Activated B cell treated with CpG ODN at 0.5 μM for 24 hours (primary cell): Measurements from ENCODE around the gene PRKCI. TPM values are rescaled to one million over a fixed set of nuclear protein-coding genes. Genes with fewer than 3 reads are reported as not detected.

Source experiments
- ATAC-seq: fragments of 200-7000 bp; cut with Tn5 transposase; one replicate; pipeline ENCODE4 v1.10.0; 2021; ENCODE audit warnings: low read depth, mild to moderate bottlenecking, moderate library complexity
- CTCF ChIA-PET: fragments of 350-600 bp; sonication (Branson Sonifier 250); formaldehyde crosslinking; loops from one replicate; lab custom pipeline; 2021; ENCODE audit warnings: antibody characterized with exemption; lab: Charles Lee
- POLR2A ChIA-PET: fragments of 350-600 bp; sonication (Branson Sonifier 250); formaldehyde crosslinking; loops from one replicate; lab custom pipeline; 2021; ENCODE audit warnings: antibody characterized with exemption; lab: Charles Lee
- DNase-seq: peaks from one replicate; pipeline ENCODE4 v3.0.0; 2022
- H3K27ac Mint-ChIP-seq: one replicate; pipeline ENCODE4 v1.8.0; 2020; ENCODE audit warnings: mixed read lengths
- H3K27me3 Mint-ChIP-seq: one replicate; pipeline ENCODE4 v1.8.0; 2021; ENCODE audit warnings: mixed read lengths
- H3K36me3 Mint-ChIP-seq: one replicate; pipeline ENCODE4 v1.8.0; 2021; ENCODE audit warnings: low read depth, mixed read lengths
- H3K4me1 Mint-ChIP-seq: one replicate; pipeline ENCODE4 v1.8.0; 2021; ENCODE audit warnings: mixed read lengths
- H3K4me3 Mint-ChIP-seq: one replicate; pipeline ENCODE4 v1.8.0; 2020; ENCODE audit warnings: mild to moderate bottlenecking, mixed read lengths
- H3K9me3 Mint-ChIP-seq: one replicate; pipeline ENCODE4 v1.8.0; 2020; ENCODE audit warnings: mixed read lengths
- intact Hi-C: fragments of 100-400 bp; cut with micrococcal nuclease; formaldehyde crosslinking; loops from one replicate; pipeline ENCODE4 v1.15.1; 2024
- total RNA-seq: library from RNA; stranded (reverse); gene quantifications from 2 replicates; pipeline ENCODE4 v1.2.3, GENCODE V29; 2022
- TF ChIP-seq, protein P1 (sequence below): fragments of 200-600 bp; IDR thresholded peaks from one replicate; pipeline ENCODE4 v1.8.0; 2022; ENCODE audit warnings: antibody characterized with exemption, mild to moderate bottlenecking

Gene PRKCI
- 6.6 and 6.9 TPM in 2 replicates for total RNA-seq

DNA sequence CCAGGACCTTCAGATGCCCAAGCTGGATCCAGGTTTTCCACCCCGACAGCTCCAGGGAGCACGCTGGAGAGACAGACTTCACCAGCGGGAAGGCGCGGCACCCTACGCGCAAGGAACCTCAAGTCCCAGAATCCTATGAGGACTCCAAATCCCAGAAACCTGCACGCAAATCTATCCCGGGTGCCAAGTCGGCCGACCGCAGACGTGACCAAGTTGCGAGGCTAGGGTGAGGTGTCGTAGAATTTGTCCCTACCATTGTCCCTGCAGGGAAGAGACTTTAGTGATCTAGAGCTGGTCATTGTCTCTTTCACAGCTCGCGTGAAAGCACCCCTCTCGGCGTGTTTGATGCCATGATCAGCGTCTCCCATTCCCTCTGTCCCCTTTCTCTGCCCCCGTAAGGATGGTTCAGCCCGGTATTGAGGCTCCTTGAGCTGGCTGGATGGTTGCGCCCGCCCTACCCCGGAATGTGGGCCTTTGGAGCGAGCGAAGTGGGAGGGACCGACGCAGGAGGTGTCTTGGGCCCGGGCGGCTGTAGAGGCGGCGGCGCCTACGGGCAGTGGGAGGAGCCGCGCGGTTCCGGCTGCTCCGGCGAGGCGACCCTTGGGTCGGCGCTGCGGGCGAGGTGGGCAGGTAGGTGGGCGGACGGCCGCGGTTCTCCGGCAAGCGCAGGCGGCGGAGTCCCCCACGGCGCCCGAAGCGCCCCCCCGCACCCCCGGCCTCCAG, at the start of gene PRKCI:
TSS of gene PRKCI (plus strand) at position 501 of the 723 bp plus-strand sequence. CDS start 246 bp downstream, outside the sequence.
- Mint-ChIP-seq H3K36me3 (no peaks in the 10 kb centered on the region), H3K9me3 (no peaks in the 10 kb centered on the region), H3K4me1 (peaks cover 14% of the 10 kb centered on the region), H3K27me3 (no peaks in the 10 kb centered on the region), H3K27ac (peak within 1 kb of the TSS; percentile 73), H3K4me3 (peak within 1 kb of the TSS; percentile 95)
- TF ChIP-seq, protein P1, sequence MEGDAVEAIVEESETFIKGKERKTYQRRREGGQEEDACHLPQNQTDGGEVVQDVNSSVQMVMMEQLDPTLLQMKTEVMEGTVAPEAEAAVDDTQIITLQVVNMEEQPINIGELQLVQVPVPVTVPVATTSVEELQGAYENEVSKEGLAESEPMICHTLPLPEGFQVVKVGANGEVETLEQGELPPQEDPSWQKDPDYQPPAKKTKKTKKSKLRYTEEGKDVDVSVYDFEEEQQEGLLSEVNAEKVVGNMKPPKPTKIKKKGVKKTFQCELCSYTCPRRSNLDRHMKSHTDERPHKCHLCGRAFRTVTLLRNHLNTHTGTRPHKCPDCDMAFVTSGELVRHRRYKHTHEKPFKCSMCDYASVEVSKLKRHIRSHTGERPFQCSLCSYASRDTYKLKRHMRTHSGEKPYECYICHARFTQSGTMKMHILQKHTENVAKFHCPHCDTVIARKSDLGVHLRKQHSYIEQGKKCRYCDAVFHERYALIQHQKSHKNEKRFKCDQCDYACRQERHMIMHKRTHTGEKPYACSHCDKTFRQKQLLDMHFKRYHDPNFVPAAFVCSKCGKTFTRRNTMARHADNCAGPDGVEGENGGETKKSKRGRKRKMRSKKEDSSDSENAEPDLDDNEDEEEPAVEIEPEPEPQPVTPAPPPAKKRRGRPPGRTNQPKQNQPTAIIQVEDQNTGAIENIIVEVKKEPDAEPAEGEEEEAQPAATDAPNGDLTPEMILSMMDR: no peak
- ATAC-seq (peak; percentile 94), DNase-seq (peak; percentile 64)
- ChIA-PET CTCF (no interaction called here), POLR2A (interaction anchor here (0.7 to 1.7 kb wide), 2 partner anchors 41 to 135 kb away, joined by 3 to 7 read pairs; partner anchors contain the start of genes PHC3 and SKIL)
- intact Hi-C loops: loop anchor here (2.0 to 5.0 kb wide), 4 partner anchors 35 to 145 kb away; partner anchors contain the start of gene PHC3

DNA sequence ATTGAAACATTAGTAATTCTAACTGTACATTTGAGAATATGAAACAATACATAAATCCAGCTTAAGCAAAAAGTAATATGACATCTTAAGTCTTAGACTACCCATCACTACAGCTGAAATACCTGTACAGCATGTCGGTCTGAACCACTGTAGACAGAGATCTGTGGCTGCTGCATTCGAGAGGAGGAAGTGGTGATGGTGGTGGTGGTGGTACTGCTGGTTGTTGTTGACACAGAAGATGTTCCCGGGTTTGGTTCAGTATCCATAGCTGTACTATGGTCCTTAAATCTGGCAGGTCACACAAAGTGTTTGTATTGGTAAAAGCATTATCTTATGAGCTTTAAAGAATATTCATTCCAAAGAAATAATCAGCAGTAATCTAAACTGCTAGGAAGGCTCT, 43.6 kb upstream of the PRKCI start:
- Mint-ChIP-seq H3K27ac (peak overlapping the region; percentile 50), H3K9me3 (no peaks in the 10 kb centered on the region), H3K36me3 (peaks cover 48% of the 10 kb centered on the region), H3K4me1 (peaks cover 42% of the 10 kb centered on the region), H3K4me3 (peak overlapping the region; percentile 42), H3K27me3 (no peaks in the 10 kb centered on the region)
- intact Hi-C loops: loop anchor here (2.0 to 5.0 kb wide), 2 partner anchors 14 to 36 kb away; no protein-coding TSS in a partner anchor
- TF ChIP-seq, protein P1: no peak
- ATAC-seq (no peak), DNase-seq (no peak)
- CTCF ChIA-PET: interaction anchor here (0.7 kb wide), 1 partner anchor 50 kb away, joined by 6 read pairs; no protein-coding TSS in a partner anchor
- POLR2A ChIA-PET: interaction anchor here (0.6 kb wide), 1 partner anchor 179 kb away, joined by 3 read pairs; the partner anchor contains the start of gene SKIL

DNA sequence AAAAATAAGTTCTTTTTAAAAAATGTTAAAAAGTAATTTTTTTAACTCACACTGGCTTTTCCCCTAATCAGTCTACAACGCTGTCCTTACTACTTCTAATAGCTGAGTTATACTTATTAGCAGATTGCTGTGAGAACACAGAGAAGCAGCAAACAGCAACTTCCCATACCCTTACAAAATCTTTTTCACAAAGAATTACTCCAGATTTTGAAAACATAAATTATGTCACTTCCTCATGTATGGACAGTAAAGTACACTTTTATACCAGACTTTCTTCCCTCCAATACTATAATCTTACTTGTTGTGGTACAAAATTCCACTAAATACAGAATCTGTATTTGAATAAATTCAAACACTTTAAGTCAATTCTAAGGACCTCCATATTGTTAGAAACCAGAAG, 42.8 kb upstream of the PRKCI start:
- peaks cover 40% of the 10 kb centered on the region for H3K4me1 Mint-ChIP-seq
- ChIA-PET CTCF (no interaction called here), POLR2A (interaction anchor here (0.9 to 2.0 kb wide), 4 partner anchors 78 to 410 kb away, joined by 3 to 7 read pairs (median 4); partner anchors contain the start of genes ACTRT3 and SEC62)
- TF ChIP-seq, protein P1: no peak
- H3K36me3 Mint-ChIP-seq: peaks cover 45% of the 10 kb centered on the region
- intact Hi-C loops: loop anchor here (2.0 to 5.0 kb wide), 2 partner anchors 15 to 37 kb away; no protein-coding TSS in a partner anchor
- H3K27ac Mint-ChIP-seq: peak overlapping the region; percentile 98
- H3K27me3 Mint-ChIP-seq: no peaks in the 10 kb centered on the region
- peak overlapping the region; percentile 96 for H3K4me3 Mint-ChIP-seq
- no peaks in the 10 kb centered on the region for H3K9me3 Mint-ChIP-seq
- DNase-seq (no peak), ATAC-seq (no peak)

DNA sequence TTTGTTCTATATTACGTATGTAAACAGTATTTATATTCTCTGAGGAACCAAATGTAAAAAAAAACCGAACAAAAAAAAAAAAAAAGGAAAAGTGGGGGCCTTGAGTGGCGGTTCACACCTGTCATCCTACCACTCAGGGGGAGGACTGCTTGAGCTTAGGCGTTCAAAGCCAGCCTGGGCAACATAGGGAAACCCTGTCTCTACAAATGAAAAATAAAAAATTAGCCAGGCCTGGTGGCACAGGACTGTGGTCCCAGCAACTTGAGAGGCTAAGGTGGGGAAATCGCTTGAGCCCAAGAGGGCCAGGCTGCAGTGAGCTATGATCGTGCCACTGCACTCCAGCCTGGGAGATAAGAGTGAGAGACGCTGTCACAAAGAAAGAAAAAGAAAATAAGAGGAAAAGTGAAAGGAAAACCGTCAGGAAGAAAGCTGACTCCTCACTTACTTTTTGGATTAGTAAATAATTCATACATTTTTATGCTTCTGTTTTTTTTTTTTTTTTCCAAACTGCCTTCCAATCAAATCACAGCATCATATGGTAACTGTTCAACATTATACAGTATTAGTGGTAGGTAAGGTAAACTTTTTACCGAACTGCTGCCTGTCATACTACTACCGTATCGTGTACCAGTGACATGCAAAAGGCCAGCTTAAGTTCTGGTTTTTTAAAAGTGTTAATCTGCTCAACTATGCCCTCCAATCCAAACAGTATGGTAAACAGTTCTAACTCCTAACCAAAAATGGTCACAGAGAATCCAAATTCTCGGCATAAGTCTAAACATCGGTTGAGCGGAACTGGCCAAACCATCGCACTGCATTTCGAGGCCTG, 41.9 kb upstream of the PRKCI start:
- H3K4me3 Mint-ChIP-seq: peak overlapping the region; percentile 96
- no peaks in the 10 kb centered on the region for H3K9me3 Mint-ChIP-seq
- ChIA-PET POLR2A (interaction anchor here (0.6 to 2.4 kb wide), 16 partner anchors 9 to 416 kb away, joined by 3 to 25 read pairs (median 4); partner anchors contain the start of genes ACTRT3, MYNN, SEC62 and SKIL), CTCF (interaction anchor here (0.6 kb wide), 1 partner anchor 160 kb away, joined by 3 read pairs; no protein-coding TSS in a partner anchor)
- peak; percentile 16 for ATAC-seq
- TF ChIP-seq, protein P1: no peak
- H3K4me1 Mint-ChIP-seq: peaks cover 34% of the 10 kb centered on the region
- H3K36me3 Mint-ChIP-seq: peaks cover 38% of the 10 kb centered on the region
- no peaks in the 10 kb centered on the region for H3K27me3 Mint-ChIP-seq
- intact Hi-C loops: loop anchor here (2.0 to 10.0 kb wide), 5 partner anchors 43 to 692 kb away; partner anchors contain the start of genes LRRC31, LRRC34, LRRIQ4 and PRKCI
- no peak for DNase-seq
- H3K27ac Mint-ChIP-seq: peak overlapping the region; percentile 98
